WTC11 (cell line): Measurements from ENCODE around the gene UTY. TPM values are rescaled to one million over a fixed set of nuclear protein-coding genes. Genes with fewer than 3 reads are reported as not detected.

ENCODE experiments used
- ATAC-seq: fragments of 200-7000 bp; cut with Tn5 transposase; 2 replicates; pipeline ENCODE4 v1.10.0; 2021; ENCODE audit warnings: mild to moderate bottlenecking, moderate library complexity
- CTCF ChIA-PET: fragments of 300-600 bp; sonication (Branson Sonifier 250); formaldehyde crosslinking; loops from one replicate; lab custom pipeline; 2021; ENCODE audit warnings: antibody characterized with exemption; lab: Charles Lee
- POLR2A ChIA-PET: fragments of 350-600 bp; sonication (Branson Sonifier 250); formaldehyde crosslinking; loops from one replicate; lab custom pipeline; 2021; ENCODE audit warnings: antibody characterized with exemption; lab: Charles Lee
- DNase-seq: peaks from one replicate; pipeline ENCODE4 v3.0.0; 2021; ENCODE audit warnings: low spot score
- H3K27ac Mint-ChIP-seq: 2 replicates; pipeline ENCODE4 v1.8.0; 2021; ENCODE audit warnings: mixed read lengths
- H3K27me3 Mint-ChIP-seq: 2 replicates; pipeline ENCODE4 v1.8.0; 2021; ENCODE audit warnings: low read depth, mild to moderate bottlenecking, moderate library complexity, mixed read lengths
- H3K36me3 Mint-ChIP-seq: 2 replicates; pipeline ENCODE4 v1.8.0; 2021; ENCODE audit warnings: mixed read lengths
- H3K4me1 Mint-ChIP-seq: 2 replicates; pipeline ENCODE4 v1.8.0; 2022; ENCODE audit warnings: mixed read lengths
- H3K4me3 Mint-ChIP-seq: 2 replicates; pipeline ENCODE4 v1.8.0; 2021; ENCODE audit warnings: mild to moderate bottlenecking, moderate library complexity, mixed read lengths
- H3K9me3 Mint-ChIP-seq: 2 replicates; pipeline ENCODE4 v1.8.0; 2021; ENCODE audit warnings: mixed read lengths
- AR ChIP-seq: fragments of 250-450 bp; sonication (Bioruptor Pico); IDR thresholded peaks from 2 replicates; pipeline ENCODE4 v1.9.0; 2021; ENCODE audit warnings: mild to moderate bottlenecking
- ATF1 ChIP-seq: sonication (generic); formaldehyde crosslinking; IDR thresholded peaks from 2 replicates; pipeline ENCODE4 v1.8.1; 2023; ENCODE audit warnings: mild to moderate bottlenecking, moderate library complexity, missing genetic modification reagents
- CDX4 ChIP-seq: fragments of 250-450 bp; sonication (Bioruptor Pico); IDR thresholded peaks from 2 replicates; pipeline ENCODE4 v1.9.0; 2021; ENCODE audit warnings: moderate library complexity, mild to moderate bottlenecking, inconsistent platforms, borderline replicate concordance
- CREB1 ChIP-seq: sonication (generic); formaldehyde crosslinking; IDR thresholded peaks from 2 replicates; pipeline ENCODE4 v1.8.0; 2023; ENCODE audit warnings: mild to moderate bottlenecking, missing genetic modification reagents
- E2F4 ChIP-seq: sonication (generic); formaldehyde crosslinking; IDR thresholded peaks from 2 replicates; pipeline ENCODE4 v1.8.1; 2022; ENCODE audit warnings: low read depth, mild to moderate bottlenecking, moderate library complexity, missing genetic modification reagents, borderline replicate concordance
- FOXP1 ChIP-seq: sonication (generic); formaldehyde crosslinking; IDR thresholded peaks from 2 replicates; pipeline ENCODE4 v1.8.0; 2022; ENCODE audit warnings: missing genetic modification reagents, mild to moderate bottlenecking, moderate library complexity, borderline replicate concordance
- GABPB1 ChIP-seq: sonication (generic); formaldehyde crosslinking; IDR thresholded peaks from 2 replicates; pipeline ENCODE4 v1.8.1; 2023; ENCODE audit warnings: mild to moderate bottlenecking, missing genetic modification reagents
- GTF2I ChIP-seq: fragments of 250-450 bp; sonication (Bioruptor Pico); conservative IDR thresholded peaks from 2 replicates; pipeline ENCODE4 v1.4.0; 2021; ENCODE audit warnings: mild to moderate bottlenecking
- HMGA2 ChIP-seq: fragments of 250-450 bp; sonication (Bioruptor Pico); IDR thresholded peaks from 2 replicates; pipeline ENCODE4 v1.4.0; 2021; ENCODE audit warnings: mild to moderate bottlenecking, moderate library complexity
- JAZF1 ChIP-seq: fragments of 250-450 bp; sonication (Bioruptor Pico); IDR thresholded peaks from 2 replicates; pipeline ENCODE4 v1.9.0; 2021; ENCODE audit warnings: moderate library complexity, mild to moderate bottlenecking, inconsistent platforms
- JUN ChIP-seq: sonication (generic); formaldehyde crosslinking; IDR thresholded peaks from 2 replicates; pipeline ENCODE4 v1.8.0; 2023; ENCODE audit warnings: mild to moderate bottlenecking, missing genetic modification reagents
- MXD4 ChIP-seq: fragments of 250-450 bp; sonication (Bioruptor Pico); IDR thresholded peaks from 2 replicates; pipeline ENCODE4 v1.8.0; 2021; ENCODE audit warnings: mild to moderate bottlenecking, moderate library complexity, borderline replicate concordance
- MYBL2 ChIP-seq: sonication (generic); formaldehyde crosslinking; IDR thresholded peaks from 2 replicates; pipeline ENCODE4 v1.8.1; 2023; ENCODE audit warnings: mild to moderate bottlenecking, moderate library complexity, missing genetic modification reagents
- NFATC4 ChIP-seq: fragments of 250-450 bp; sonication (Bioruptor Pico); IDR thresholded peaks from 2 replicates; pipeline ENCODE4 v1.9.0; 2021; ENCODE audit warnings: mild to moderate bottlenecking
- NR1H2 ChIP-seq: sonication (generic); formaldehyde crosslinking; IDR thresholded peaks from 2 replicates; pipeline ENCODE4 v1.9.0; 2021; ENCODE audit warnings: mild to moderate bottlenecking, moderate library complexity, missing genetic modification reagents
- SMAD4 ChIP-seq: sonication (generic); formaldehyde crosslinking; IDR thresholded peaks from 2 replicates; pipeline ENCODE4 v1.8.0; 2022; ENCODE audit warnings: mild to moderate bottlenecking, missing genetic modification reagents
- TCF7 ChIP-seq: sonication (generic); formaldehyde crosslinking; IDR thresholded peaks from 2 replicates; pipeline ENCODE4 v1.8.0; 2022; ENCODE audit warnings: mild to moderate bottlenecking, low read depth, missing genetic modification reagents, moderate library complexity
- ZBTB21 ChIP-seq: sonication (generic); formaldehyde crosslinking; IDR thresholded peaks from 2 replicates; pipeline ENCODE4 v1.8.1; 2023; ENCODE audit warnings: mild to moderate bottlenecking, missing genetic modification reagents, borderline replicate concordance
- ZNF121 ChIP-seq: sonication (generic); formaldehyde crosslinking; IDR thresholded peaks from 2 replicates; pipeline ENCODE4 v1.8.0; 2023; ENCODE audit warnings: missing genetic modification reagents
- ZNF317 ChIP-seq: sonication (generic); formaldehyde crosslinking; IDR thresholded peaks from 2 replicates; pipeline ENCODE4 v1.8.1; 2023; ENCODE audit warnings: low read depth, mild to moderate bottlenecking, moderate library complexity, missing genetic modification reagents, borderline replicate concordance
- total RNA-seq: library from RNA; stranded (reverse); gene quantifications from 3 replicates; pipeline ENCODE4 v1.2.3, GENCODE V29; 2021

The UTY gene
- total RNA-seq, 1 experiment from 2014 or later = 23.3 TPM

GRCh38 chrY:13363641-13364040 lies 116.2 kb downstream of the UTY start (continued):
- TF ChIP-seq AR (CRISPR knock-in tag) (no peak), JAZF1 (no peak)

GRCh38 chrY:13362662-13363061 lies 117.2 kb downstream of the UTY start:
- no peak overlapping the region for H3K27ac Mint-ChIP-seq
- H3K4me3 Mint-ChIP-seq = no peak overlapping the region
- H3K36me3 Mint-ChIP-seq = peaks cover 5% of the 10 kb centered on the region
- ATAC-seq = no peak
- DNase-seq = no peak
- TF ChIP-seq MXD4 (no peak), NFATC4 (no peak), HMGA2 (no peak), NR1H2 (CRISPR knock-in tag) (no peak), AR (CRISPR knock-in tag) (no peak), FOXP1 (CRISPR knock-in tag) (no peak), E2F4 (CRISPR knock-in tag) (no peak), MYBL2 (CRISPR knock-in tag) (no peak), GABPB1 (no peak), JUN (CRISPR knock-in tag) (no peak), ZNF317 (no peak), ATF1 (CRISPR knock-in tag) (no peak), ZBTB21 (CRISPR knock-in tag) (no peak), TCF7 (no peak), CDX4 (CRISPR knock-in tag) (no peak), SMAD4 (CRISPR knock-in tag) (no peak), GTF2I (CRISPR knock-in tag) (no peak), ZNF121 (no peak), CREB1 (CRISPR knock-in tag) (no peak)
- H3K27me3 Mint-ChIP-seq = no peaks in the 10 kb centered on the region
- ChIA-PET POLR2A (no interaction called here), CTCF (no interaction called here)
- peaks cover 13% of the 10 kb centered on the region for H3K4me1 Mint-ChIP-seq
- no peaks in the 10 kb centered on the region for H3K9me3 Mint-ChIP-seq
